DOHH2 (cell line): ENCODE results near the gene CBL.
A peak's percentile ranks its signal among the peaks of the same experiment; 100 is the strongest.

Experiments
- H3F3A ChIP-seq: fragments of 200-600 bp; sonication (generic), shearing (Covaris generic); 2 replicates; pipeline ENCODE4 v1.6.0; 2016; ENCODE audit warnings: antibody characterized with exemption, mild to moderate bottlenecking; ENCODE audit not compliant: control insufficient read depth, insufficient read depth
- H3K27ac ChIP-seq: fragments of 200-600 bp; sonication (generic); 2 replicates; pipeline ENCODE4 v1.5.1; 2014; ENCODE audit warnings: low read depth, mild to moderate bottlenecking, low read length, moderate library complexity
- H3K27me3 ChIP-seq: fragments of 200-600 bp; sonication (generic); 2 replicates; pipeline ENCODE4 v1.6.1; 2014; ENCODE audit warnings: mild to moderate bottlenecking, low read length, mixed read lengths; ENCODE audit not compliant: control insufficient read depth
- H3K36me3 ChIP-seq: fragments of 200-600 bp; sonication (generic); 2 replicates; pipeline ENCODE4 v1.6.1; 2014; ENCODE audit warnings: mild to moderate bottlenecking, low read length, moderate library complexity, mixed read lengths; ENCODE audit not compliant: control insufficient read depth
- H3K4me1 ChIP-seq: fragments of 200-600 bp; sonication (generic); 2 replicates; pipeline ENCODE4 v1.6.1; 2014; ENCODE audit warnings: mild to moderate bottlenecking, low read length, mixed read lengths; ENCODE audit not compliant: control insufficient read depth
- H3K4me2 ChIP-seq: fragments of 200-600 bp; sonication (generic); 2 replicates; pipeline ENCODE4 v1.6.0; 2014; ENCODE audit warnings: mild to moderate bottlenecking, low read length, moderate library complexity
- H3K4me3 ChIP-seq: fragments of 200-600 bp; sonication (generic); 2 replicates; pipeline ENCODE4 v1.5.1; 2014; ENCODE audit warnings: mild to moderate bottlenecking, low read length, mixed read lengths
- H3K79me2 ChIP-seq: fragments of 200-600 bp; sonication (generic); 2 replicates; pipeline ENCODE4 v1.6.1; 2014; ENCODE audit warnings: mild to moderate bottlenecking, low read length, mixed read lengths; ENCODE audit not compliant: control insufficient read depth
- H3K9me2 ChIP-seq: fragments of 200-600 bp; sonication (generic); replicated peaks from 2 replicates; pipeline ENCODE4 v1.6.1; 2014; ENCODE audit warnings: mild to moderate bottlenecking, low read length, mixed read lengths; ENCODE audit not compliant: control insufficient read depth
- H3K9me3 ChIP-seq: fragments of 200-600 bp; sonication (generic); 2 replicates; pipeline ENCODE4 v1.6.1; 2014; ENCODE audit warnings: antibody characterized with exemption, low read length, mixed read lengths; ENCODE audit not compliant: control insufficient read depth, insufficient read depth
- H4K20me1 ChIP-seq: fragments of 200-600 bp; sonication (generic); 2 replicates; pipeline ENCODE4 v1.6.0; 2014; ENCODE audit warnings: low read depth, mild to moderate bottlenecking, antibody characterized with exemption, low read length, moderate library complexity; ENCODE audit not compliant: control insufficient read depth, insufficient read depth
- CTCF ChIP-seq: fragments of 200-600 bp; sonication (generic); IDR thresholded peaks from one replicate; pipeline ENCODE4 v1.5.1; 2014; ENCODE audit warnings: antibody characterized with exemption, mild to moderate bottlenecking, low read depth, low read length; ENCODE audit not compliant: poor library complexity, severe bottlenecking
- EZH2phosphoT487 ChIP-seq: fragments of 200-600 bp; sonication (generic); IDR thresholded peaks from 2 replicates; pipeline ENCODE4 v1.6.1; 2017; ENCODE audit warnings: borderline replicate concordance, mild to moderate bottlenecking, antibody characterized with exemption, low read length, moderate library complexity, mixed read lengths

CBL gene

GRCh38 chr11:119355091-119355843 lies 149.1 kb downstream of the CBL start:
- Histone ChIP-seq H3K36me3 (peaks cover 54% of the 10 kb centered on the region), H3K9me3 (no peaks in the 10 kb centered on the region), H3K27ac (no peak overlapping the region), H3K27me3 (no peaks in the 10 kb centered on the region), H3F3A (0 out of 2 replicates have a peak, but pooled peaks cover 3% of the 10 kb centered on the region), H3K9me2 (no peaks in the 10 kb centered on the region), H3K4me2 (no peak overlapping the region), H3K79me2 (peaks cover 3% of the 10 kb centered on the region; the same call in 1 of the 2 replicates), H4K20me1 (no peaks in the 10 kb centered on the region), H3K4me1 (peaks cover 43% of the 10 kb centered on the region), H3K4me3 (no peak overlapping the region)
- TF ChIP-seq EZH2phosphoT487 (no peak), CTCF (no peak)

- TF ChIP-seq EZH2phosphoT487 (no peak), CTCF (peak; percentile 97)
- Histone ChIP-seq H3K27ac (no peak overlapping the region), H3K4me3 (peak overlapping the region; percentile 72)
Measured at GRCh38 chr11:119356349-119357031, 150.4 kb downstream of the CBL start.

GRCh38 chr11:119357074-119357473 lies 150.9 kb downstream of the CBL start:
- Histone ChIP-seq H3K4me2 (peak overlapping the region; percentile 86), H3K4me1 (peaks cover 57% of the 10 kb centered on the region), H3K4me3 (no peak overlapping the region; the same call in 1 of the 2 replicates), H3K36me3 (peaks cover 58% of the 10 kb centered on the region), H3F3A (0 out of 2 replicates have a peak, but pooled peaks cover 8% of the 10 kb centered on the region), H3K9me3 (no peaks in the 10 kb centered on the region), H4K20me1 (no peaks in the 10 kb centered on the region), H3K79me2 (peaks cover 18% of the 10 kb centered on the region), H3K27ac (no peak overlapping the region), H3K27me3 (no peaks in the 10 kb centered on the region), H3K9me2 (no peaks in the 10 kb centered on the region)
- TF ChIP-seq CTCF = no peak
- no peak for TF ChIP-seq EZH2phosphoT487

More at GRCh38 chr11:119356349-119357031, 150.4 kb downstream of the CBL start:
- Histone ChIP-seq H3K36me3 (peaks cover 58% of the 10 kb centered on the region), H3K4me2 (peak overlapping the region; percentile 86), H3F3A (0 out of 2 replicates have a peak, but pooled peaks cover 5% of the 10 kb centered on the region), H3K9me3 (no peaks in the 10 kb centered on the region), H3K79me2 (peaks cover 12% of the 10 kb centered on the region), H3K4me1 (peaks cover 51% of the 10 kb centered on the region), H4K20me1 (no peaks in the 10 kb centered on the region), H3K9me2 (no peaks in the 10 kb centered on the region), H3K27me3 (no peaks in the 10 kb centered on the region)
